Measurements from ENCODE around the gene POC1B.

POC1B gene

DNA sequence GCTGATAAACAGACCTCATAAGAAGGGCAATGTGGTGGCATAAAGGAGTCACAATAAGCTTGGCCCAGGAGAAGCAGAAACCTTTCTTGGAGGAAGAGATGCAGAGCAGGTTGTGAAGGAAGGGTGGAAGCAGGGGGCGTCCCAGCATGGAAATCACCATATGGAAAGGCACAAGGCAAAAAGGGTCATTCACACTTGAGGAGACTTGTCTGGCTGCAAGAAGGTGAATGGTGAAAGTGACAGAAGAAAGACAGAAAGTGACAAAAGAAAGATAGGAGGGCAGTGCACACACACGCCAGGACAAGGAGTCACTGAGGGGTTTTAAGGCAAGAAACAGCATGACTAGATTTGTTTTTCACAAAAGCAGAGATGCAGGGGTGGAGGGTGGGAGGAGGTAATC, 39.6 kb downstream of the POC1B start:
- TF ChIP-seq, protein P1, sequence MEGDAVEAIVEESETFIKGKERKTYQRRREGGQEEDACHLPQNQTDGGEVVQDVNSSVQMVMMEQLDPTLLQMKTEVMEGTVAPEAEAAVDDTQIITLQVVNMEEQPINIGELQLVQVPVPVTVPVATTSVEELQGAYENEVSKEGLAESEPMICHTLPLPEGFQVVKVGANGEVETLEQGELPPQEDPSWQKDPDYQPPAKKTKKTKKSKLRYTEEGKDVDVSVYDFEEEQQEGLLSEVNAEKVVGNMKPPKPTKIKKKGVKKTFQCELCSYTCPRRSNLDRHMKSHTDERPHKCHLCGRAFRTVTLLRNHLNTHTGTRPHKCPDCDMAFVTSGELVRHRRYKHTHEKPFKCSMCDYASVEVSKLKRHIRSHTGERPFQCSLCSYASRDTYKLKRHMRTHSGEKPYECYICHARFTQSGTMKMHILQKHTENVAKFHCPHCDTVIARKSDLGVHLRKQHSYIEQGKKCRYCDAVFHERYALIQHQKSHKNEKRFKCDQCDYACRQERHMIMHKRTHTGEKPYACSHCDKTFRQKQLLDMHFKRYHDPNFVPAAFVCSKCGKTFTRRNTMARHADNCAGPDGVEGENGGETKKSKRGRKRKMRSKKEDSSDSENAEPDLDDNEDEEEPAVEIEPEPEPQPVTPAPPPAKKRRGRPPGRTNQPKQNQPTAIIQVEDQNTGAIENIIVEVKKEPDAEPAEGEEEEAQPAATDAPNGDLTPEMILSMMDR (IDR thresholded peaks at IDR 0.05): no peak
- Histone ChIP-seq H3K4me3 (no peak overlapping the region), H3K27ac (no peak overlapping the region)
- no peak for DNase-seq (ENCODE audit: low spot score)

DNA sequence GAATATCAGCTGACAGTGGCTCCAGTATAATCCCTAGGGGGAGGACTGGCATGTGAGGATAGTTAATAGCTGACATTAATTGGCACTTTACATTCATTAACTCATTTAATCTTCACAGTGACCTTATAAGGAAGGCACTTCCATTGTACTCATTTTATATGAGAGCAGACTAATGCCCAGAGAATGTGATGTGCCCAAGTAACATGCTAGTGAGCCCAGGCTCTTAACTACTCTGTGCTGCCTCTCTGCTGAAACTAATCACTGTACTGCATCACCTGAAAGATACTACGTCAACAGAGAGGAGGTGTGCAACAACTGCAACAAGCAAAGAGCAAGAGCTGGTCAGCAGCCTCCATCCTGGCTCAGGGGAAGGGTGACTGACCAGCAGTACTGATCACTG, 41.4 kb downstream of the POC1B start:
- H3K27ac ChIP-seq: no peak overlapping the region
- TF ChIP-seq, protein P1 (IDR thresholded peaks at IDR 0.05): no peak

DNA sequence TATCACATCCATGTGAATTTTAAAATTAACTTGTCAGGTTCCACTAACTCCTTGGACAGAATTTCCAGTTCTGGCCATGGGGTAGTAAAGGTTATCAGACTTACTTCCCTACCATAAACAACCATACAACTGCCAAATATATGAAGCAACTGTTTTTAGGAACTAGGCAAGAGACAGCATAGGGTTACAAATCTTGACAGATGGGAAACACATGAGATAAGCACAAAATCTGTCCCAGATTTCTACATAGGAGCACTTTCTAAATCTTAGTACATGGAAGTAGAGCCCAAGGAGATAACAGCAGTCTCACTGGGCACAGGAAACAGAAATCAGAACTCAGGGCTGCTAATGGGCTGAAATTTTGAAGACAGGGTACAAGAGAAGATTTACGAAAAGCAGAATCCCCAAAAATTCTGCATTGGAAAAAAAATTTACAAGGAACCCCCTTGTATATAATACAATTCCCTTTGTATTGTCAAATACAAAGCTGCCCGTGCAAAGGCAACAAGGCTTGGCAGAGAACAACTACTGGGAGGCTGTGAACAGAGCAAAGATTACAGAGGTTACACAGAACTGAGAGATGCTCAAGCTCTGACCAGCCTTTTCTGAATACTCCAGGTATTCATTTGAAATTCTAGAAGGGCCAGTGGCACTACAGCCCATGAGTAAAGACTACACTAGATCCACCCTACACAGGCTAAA, 44.5 kb downstream of the POC1B start:
- TF ChIP-seq, protein P1 (IDR thresholded peaks at IDR 0.05): no peak
- DNase-seq (ENCODE audit: low spot score): no peak
- no peak overlapping the region for H3K4me3 ChIP-seq
- no peak overlapping the region for H3K27ac ChIP-seq

More for the DNA sequence above, 41.4 kb downstream of the POC1B start:
- no peak for DNase-seq (ENCODE audit: low spot score)
- H3K4me3 ChIP-seq: no peak overlapping the region

DNA sequence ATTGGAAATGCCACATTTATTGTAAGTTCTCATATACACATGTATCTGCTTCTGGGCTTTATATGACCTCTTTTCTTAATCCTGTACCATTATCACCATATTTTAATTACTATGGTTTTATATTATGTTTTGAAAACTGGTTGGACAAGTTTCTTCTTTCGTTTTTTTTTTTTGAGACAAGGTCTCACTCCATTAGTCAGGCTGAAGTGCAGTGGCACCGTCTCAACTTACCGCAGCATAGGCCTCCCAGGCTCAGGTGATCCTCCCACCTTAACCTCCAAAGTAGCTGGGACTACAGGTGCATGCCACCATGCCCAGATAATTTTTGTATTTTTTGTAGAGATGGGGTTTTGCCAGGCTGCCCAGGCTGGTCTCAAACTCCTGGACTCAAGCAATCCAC, 45.9 kb downstream of the POC1B start:
- no peak for DNase-seq (ENCODE audit: low spot score)
- Histone ChIP-seq H3K4me3 (no peak overlapping the region), H3K27ac (no peak overlapping the region)
- TF ChIP-seq, protein P1 (IDR thresholded peaks at IDR 0.05): no peak

DNA sequence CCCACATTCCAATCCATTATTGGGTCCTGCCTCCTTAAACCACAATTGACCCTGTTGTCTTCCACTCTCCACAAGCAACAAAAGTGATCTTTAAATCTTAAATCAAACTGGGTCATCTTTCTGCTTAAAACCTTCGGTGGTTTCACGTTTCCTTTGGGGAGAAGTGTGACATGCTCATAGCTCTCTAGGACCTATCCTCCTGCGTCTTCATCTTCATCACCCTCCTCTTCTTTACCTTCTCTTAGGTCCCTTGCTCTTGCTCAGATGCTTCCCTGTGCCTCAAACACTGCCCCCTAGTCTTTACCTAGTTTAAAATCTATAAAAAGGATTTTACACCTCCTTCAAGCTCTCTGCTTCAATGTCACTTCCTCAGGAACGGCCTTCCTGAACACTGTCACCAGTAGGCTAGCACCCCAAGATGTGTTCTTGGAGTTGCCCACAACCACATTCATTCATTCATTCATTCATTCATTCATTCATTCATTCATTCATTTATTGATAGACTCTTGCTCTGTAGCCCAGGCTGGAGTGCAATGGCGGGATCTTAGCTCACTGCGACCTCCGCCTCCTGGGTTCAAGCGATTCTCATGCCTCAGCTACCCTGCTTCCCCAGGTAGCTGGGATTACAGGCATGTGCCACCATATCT, 48.1 kb downstream of the POC1B start:
- H3K27ac ChIP-seq: no peak overlapping the region
- TF ChIP-seq, protein P1 (IDR thresholded peaks at IDR 0.05): no peak

DNA sequence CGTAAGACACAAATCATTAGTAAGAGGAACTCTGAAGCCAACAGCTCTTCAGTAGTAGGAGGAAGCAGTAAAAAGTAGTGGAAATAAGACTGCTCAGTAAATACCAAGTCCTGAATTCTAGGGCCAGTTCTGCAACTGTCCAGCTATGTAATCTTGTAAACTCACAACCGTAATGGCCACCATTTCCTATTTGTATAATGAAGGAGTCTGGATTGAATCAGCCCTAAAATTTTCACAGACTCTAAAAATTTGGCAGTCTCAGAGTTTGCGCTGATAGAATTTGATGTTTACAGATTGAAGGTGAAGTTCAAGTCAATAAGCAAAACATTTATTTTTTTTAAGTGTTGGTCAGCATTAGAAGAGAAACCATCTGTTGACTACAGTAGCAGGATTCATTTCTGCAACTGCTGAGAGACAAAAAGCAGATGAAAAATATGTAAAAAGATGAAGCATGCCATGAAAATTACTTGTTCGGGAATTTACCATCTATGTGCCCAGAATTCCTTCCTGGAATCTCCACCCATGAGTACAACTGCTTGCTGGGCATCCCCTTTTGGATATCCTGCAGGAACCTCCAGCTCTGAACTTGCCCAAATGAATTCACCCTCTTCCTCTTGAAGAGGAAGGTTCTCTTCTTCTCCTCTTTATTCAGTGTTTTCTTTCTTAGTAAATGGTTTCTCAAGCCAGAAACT, 48.8 kb downstream of the POC1B start:
- no peak overlapping the region for H3K27ac ChIP-seq
- H3K4me3 ChIP-seq: no peak overlapping the region
- TF ChIP-seq, protein P1 (IDR thresholded peaks at IDR 0.05): no peak
- DNase-seq (ENCODE audit: low spot score): no peak

More for the DNA sequence above, 48.1 kb downstream of the POC1B start:
- no peak overlapping the region for H3K4me3 ChIP-seq
- DNase-seq (ENCODE audit: low spot score): no peak

Measured in coronary artery (tissue), 2 donors.